Panc1 (cell line): ENCODE data around the gene PPP2R3B.

Source experiments
- CTCF ChIP-seq: fragments of 450-650 bp; IDR thresholded peaks from 2 replicates; pipeline ENCODE4 v1.5.1; 2017; ENCODE audit warnings: mild to moderate bottlenecking
- POLR2AphosphoS5 ChIP-seq: IDR thresholded peaks from 2 replicates; pipeline ENCODE4 v1.6.1; 2012; ENCODE audit warnings: mild to moderate bottlenecking, low read depth, low read length, moderate library complexity
- REST ChIP-seq, 2 experiments: IDR thresholded peaks; 2 replicates each; pipeline ENCODE4 v1.6.1; 2011 to 2012; ENCODE audit warnings: low read depth in 2 of 2, control low read depth in 1 of 2, low read length in 1 of 2, mild to moderate bottlenecking in 1 of 2, moderate library complexity in 1 of 2; ENCODE audit not compliant: insufficient read depth in 1 of 2

GRCh38 chrX:368811-369562 is 17.7 kb downstream of the PPP2R3B start:
- TF ChIP-seq CTCF (no peak), POLR2AphosphoS5 (no peak), REST (IDR thresholded peaks at IDR 0.05; ENCODE audit: insufficient read depth in 1 of 2, low read depth in 2 of 2, low read length in 1 of 2) (no peak)
